Osteoblast (primary cell): Measurements from ENCODE around the gene PIEZO1. TPM values are rescaled to one million over a fixed set of nuclear protein-coding genes. Genes with fewer than 3 reads are reported as not detected.

Experiments used
- DNase-seq: peaks from one replicate; pipeline ENCODE4 v3.0.0; 2011; ENCODE audit warnings: low spot score, mixed read lengths; ENCODE audit not compliant: insufficient read length; ENCODE audit errors: missing footprints
- H2AFZ ChIP-seq: 2 replicates; pipeline ENCODE4 v1.6.0; 2011; ENCODE audit warnings: mild to moderate bottlenecking, low read length
- H3K27ac ChIP-seq: 2 replicates; pipeline ENCODE4 v1.5.1; 2011; ENCODE audit warnings: mild to moderate bottlenecking, low read depth, low read length, moderate library complexity
- H3K27me3 ChIP-seq: 2 replicates; pipeline ENCODE4 v1.6.0; 2012; ENCODE audit warnings: mild to moderate bottlenecking, control low read depth, inconsistent platforms, low read length, moderate library complexity; ENCODE audit not compliant: insufficient read depth
- H3K36me3 ChIP-seq: 2 replicates; pipeline ENCODE4 v1.5.1; 2011; ENCODE audit warnings: mild to moderate bottlenecking, low read length, control low read depth, moderate library complexity; ENCODE audit not compliant: insufficient read depth
- H3K4me1 ChIP-seq: 2 replicates; pipeline ENCODE4 v1.5.1; 2011; ENCODE audit warnings: mild to moderate bottlenecking, low read length, control low read depth, moderate library complexity; ENCODE audit not compliant: insufficient read depth
- H3K4me2 ChIP-seq: 2 replicates; pipeline ENCODE4 v1.6.0; 2011; ENCODE audit warnings: mild to moderate bottlenecking, low read length; ENCODE audit not compliant: insufficient read depth
- H3K4me3 ChIP-seq: fragments of 200-600 bp; sonication (generic); 3 replicates; pipeline ENCODE4 v1.5.1; 2012; ENCODE audit warnings: mild to moderate bottlenecking, low read length, inconsistent platforms; ENCODE audit not compliant: insufficient read depth
- H3K79me2 ChIP-seq: 2 replicates; pipeline ENCODE4 v1.6.0; 2012; ENCODE audit warnings: mild to moderate bottlenecking, low read length, control low read depth, inconsistent platforms; ENCODE audit not compliant: insufficient read depth
- H3K9me3 ChIP-seq: 2 replicates; pipeline ENCODE4 v1.5.1; 2011; ENCODE audit warnings: low read depth, low read length, control low read depth
- H4K20me1 ChIP-seq: 2 replicates; pipeline ENCODE4 v1.6.0; 2012; ENCODE audit warnings: mild to moderate bottlenecking, low read length, control low read depth; ENCODE audit not compliant: insufficient read depth
- CTCF ChIP-seq: IDR thresholded peaks from 2 replicates; pipeline ENCODE4 v1.5.1; 2011; ENCODE audit warnings: mild to moderate bottlenecking, low read depth, low read length, moderate library complexity; ENCODE audit errors: extremely low read depth
- total RNA-seq: library from RNA; depleted of rRNA; stranded (reverse); fragments of >200 nt; gene quantifications from 2 replicates; pipeline ENCODE4 v1.2.3, GENCODE V29; 2012

The PIEZO1 gene
- total RNA-seq, 1 donor = 207 TPM

- H3K9me3 ChIP-seq = no peaks in the 10 kb centered on the region
- H3K4me1 ChIP-seq = no peaks in the 10 kb centered on the region
- H2AFZ ChIP-seq = no peak overlapping the region
- no peak overlapping the region for H3K4me2 ChIP-seq
- no peaks in the 10 kb centered on the region for H4K20me1 ChIP-seq
- peaks cover 6% of the 10 kb centered on the region for H3K27me3 ChIP-seq
- no peak for TF ChIP-seq CTCF
- DNase-seq = no peak
- H3K36me3 ChIP-seq = peaks cover 16% of the 10 kb centered on the region
- no peak overlapping the region for H3K27ac ChIP-seq
- H3K79me2 ChIP-seq = no peaks in the 10 kb centered on the region
- H3K4me3 ChIP-seq = no peak overlapping the region
Observed at GRCh38 chr16:88695218-88695617, 89.8 kb downstream of the PIEZO1 start.

GRCh38 chr16:88694221-88695087, 90.6 kb downstream of the PIEZO1 start:
- Histone ChIP-seq H3K9me3 (no peaks in the 10 kb centered on the region), H4K20me1 (no peaks in the 10 kb centered on the region)

GRCh38 chr16:88693420-88694177, 91.4 kb downstream of the PIEZO1 start:
- H2AFZ ChIP-seq = no peak overlapping the region
- DNase-seq = no peak
- no peaks in the 10 kb centered on the region for H3K9me3 ChIP-seq
- peaks cover 11% of the 10 kb centered on the region for H3K36me3 ChIP-seq
- H3K79me2 ChIP-seq = no peaks in the 10 kb centered on the region
- no peaks in the 10 kb centered on the region for H4K20me1 ChIP-seq
- H3K27ac ChIP-seq = no peak overlapping the region
- no peak overlapping the region for H3K4me3 ChIP-seq
- no peak for TF ChIP-seq CTCF
- H3K4me1 ChIP-seq = no peaks in the 10 kb centered on the region
- peaks cover 9% of the 10 kb centered on the region for H3K27me3 ChIP-seq
- H3K4me2 ChIP-seq = no peak overlapping the region

More at GRCh38 chr16:88694221-88695087, 90.6 kb downstream of the PIEZO1 start:
- H3K79me2 ChIP-seq = no peaks in the 10 kb centered on the region
- no peak for TF ChIP-seq CTCF
- no peak overlapping the region for H3K4me2 ChIP-seq
- H2AFZ ChIP-seq = no peak overlapping the region
- peaks cover 6% of the 10 kb centered on the region for H3K27me3 ChIP-seq
- H3K4me1 ChIP-seq = no peaks in the 10 kb centered on the region
- H3K4me3 ChIP-seq = no peak overlapping the region
- H3K36me3 ChIP-seq = peaks cover 14% of the 10 kb centered on the region
- no peak overlapping the region for H3K27ac ChIP-seq
- no peak for DNase-seq

- TF ChIP-seq CTCF = no peak
- H3K4me1 ChIP-seq = no peaks in the 10 kb centered on the region
- DNase-seq = no peak
- no peak overlapping the region for H3K4me3 ChIP-seq
- peaks cover 8% of the 10 kb centered on the region for H3K36me3 ChIP-seq
- H3K9me3 ChIP-seq = no peaks in the 10 kb centered on the region
- no peak overlapping the region for H3K27ac ChIP-seq
- H2AFZ ChIP-seq = no peak overlapping the region
- H4K20me1 ChIP-seq = no peaks in the 10 kb centered on the region
- H3K27me3 ChIP-seq = peaks cover 10% of the 10 kb centered on the region
- H3K79me2 ChIP-seq = no peaks in the 10 kb centered on the region
- no peak overlapping the region for H3K4me2 ChIP-seq
Observed at GRCh38 chr16:88692861-88693260, 92.2 kb downstream of the PIEZO1 start.
